HG02840 (cell line): ENCODE data around the gene PPP4R4.

ENCODE experiments used
- ATAC-seq: cut with Tn5 transposase; IDR thresholded peaks from one replicate; pipeline ENCODE4 v1.9.1; 2021; ENCODE audit warnings: mild to moderate bottlenecking, moderate library complexity, moderate number of reproducible peaks; ENCODE audit not compliant: unreplicated experiment, low FRiP score

Gene PPP4R4

DNA sequence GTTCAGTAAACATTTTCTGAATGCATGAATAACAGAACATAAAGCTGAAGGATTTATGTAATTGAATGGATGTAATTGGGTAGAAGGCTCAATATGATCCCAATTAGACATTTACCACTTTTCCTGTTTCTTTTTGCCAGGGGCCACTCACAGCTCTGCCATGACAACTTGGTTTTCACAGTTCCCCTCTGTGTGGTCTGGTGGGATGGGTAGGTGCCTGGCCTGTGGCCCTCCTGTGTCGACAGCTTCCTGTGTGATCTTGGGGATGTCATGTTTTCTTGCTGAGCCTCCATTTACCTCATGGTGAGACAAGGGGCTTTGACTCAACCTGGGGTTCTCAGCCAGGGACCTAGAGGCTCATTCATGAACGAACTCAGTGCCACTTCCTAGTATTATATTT, 131.5 kb downstream of the PPP4R4 start:
- no peak for ATAC-seq

- ATAC-seq, result no peak
Observed at GRCh38 chr14:94306047-94306978, 132.2 kb downstream of the PPP4R4 start.

DNA sequence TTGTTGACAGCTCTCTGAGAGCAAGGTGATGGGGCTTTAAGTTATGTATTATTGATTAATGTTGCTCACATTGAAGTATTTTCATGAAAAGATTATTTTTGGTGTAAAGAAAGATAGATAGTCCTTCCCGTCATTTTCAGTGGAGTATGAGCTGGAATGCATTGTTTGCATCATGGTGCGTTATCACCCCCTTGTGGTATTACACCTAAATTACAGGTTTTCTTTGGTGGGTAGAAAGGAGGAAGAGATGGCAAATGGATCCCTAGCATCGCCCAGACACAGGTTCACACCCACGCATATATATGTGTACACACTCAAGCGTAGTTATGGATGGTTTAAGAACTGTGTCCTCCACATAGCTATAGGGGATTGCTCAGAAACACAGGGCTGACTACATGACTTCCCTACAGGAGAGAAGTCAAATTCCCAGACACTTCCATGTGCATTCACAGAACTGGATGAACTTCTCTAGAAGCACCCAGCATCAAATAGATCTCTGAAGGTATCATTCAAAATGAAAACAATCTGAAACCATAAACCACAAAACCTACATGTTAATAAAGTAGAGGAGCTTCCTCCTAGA, 133.4 kb downstream of the PPP4R4 start:
- ATAC-seq, result no peak

DNA sequence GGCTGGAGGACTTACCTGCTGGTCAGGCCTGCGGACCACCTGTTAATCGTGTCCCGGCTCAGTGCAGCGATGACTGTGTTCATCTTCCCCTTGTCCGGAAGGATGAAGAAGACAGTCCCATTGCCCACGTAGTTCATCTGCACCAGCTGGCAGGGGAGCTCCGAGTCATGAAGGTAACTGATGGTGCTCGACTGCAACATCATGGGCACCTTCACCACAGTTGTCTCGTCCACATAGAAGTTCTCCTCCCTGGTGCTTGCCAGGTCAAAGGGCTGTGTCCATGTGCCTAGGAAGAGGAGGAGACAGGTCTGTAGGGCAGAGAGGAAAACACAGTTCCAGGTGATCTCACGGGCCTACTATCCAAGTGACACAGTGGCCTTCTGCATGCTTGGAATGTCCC, 135.6 kb downstream of the PPP4R4 start:
- no peak for ATAC-seq

DNA sequence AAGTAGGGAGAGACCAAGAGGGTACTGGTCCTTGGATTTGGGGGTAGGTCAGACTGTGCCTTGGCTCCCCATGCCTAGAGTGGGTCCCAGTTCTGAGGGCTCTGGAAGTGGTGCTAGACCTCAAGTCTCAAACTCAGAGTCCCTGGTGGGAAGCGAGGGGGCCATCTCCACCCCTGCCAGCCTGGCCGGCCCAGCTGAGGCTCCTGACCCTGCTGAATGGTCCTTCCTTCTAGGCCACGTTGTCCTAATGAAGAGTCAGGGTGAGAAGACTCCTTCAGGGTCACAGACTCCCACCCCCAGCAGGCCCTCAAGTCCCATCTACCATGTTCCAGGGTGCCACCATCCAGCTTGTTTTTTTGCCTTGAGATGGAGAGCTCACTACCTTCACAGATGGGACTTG, 136.1 kb downstream of the PPP4R4 start:
- no peak for ATAC-seq

- no peak for ATAC-seq
Observed at GRCh38 chr14:94312481-94313246, 138.5 kb downstream of the PPP4R4 start.

DNA sequence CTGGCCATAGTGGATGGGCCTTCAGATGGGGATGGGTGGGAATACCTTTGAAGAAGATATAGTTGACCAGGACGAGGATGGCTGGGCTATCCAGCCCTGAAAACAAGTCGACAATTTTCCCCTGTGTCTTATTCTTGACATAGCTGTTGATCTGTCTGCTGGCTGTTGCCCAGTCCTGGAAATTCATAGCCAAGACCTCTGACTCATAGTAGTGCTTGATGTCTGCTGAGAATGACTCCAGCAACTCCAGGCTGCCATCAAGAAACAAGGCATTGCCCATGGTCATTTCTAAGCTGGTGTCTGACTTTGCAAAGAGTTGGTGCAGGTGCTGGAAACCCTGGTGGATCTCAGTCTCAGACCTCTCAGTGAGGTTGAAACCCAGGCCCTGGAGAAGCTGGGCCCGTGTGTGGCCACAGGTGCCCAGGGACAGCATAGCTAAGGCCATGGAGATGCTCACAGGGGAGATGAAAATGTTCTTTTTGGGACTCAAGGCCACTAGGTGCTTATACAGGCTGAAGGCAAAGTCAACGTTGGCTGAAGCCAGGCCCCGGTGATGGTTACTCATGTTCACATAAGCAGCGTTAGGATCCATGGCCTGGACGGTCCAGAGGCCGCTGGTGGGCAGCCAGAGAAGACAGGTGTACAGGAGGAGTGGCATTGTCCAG, 140.0 kb downstream of the PPP4R4 start:
- ATAC-seq, result no peak

GRCh38 chr14:94314890-94315289, 140.8 kb downstream of the PPP4R4 start:
- ATAC-seq, result no peak

DNA sequence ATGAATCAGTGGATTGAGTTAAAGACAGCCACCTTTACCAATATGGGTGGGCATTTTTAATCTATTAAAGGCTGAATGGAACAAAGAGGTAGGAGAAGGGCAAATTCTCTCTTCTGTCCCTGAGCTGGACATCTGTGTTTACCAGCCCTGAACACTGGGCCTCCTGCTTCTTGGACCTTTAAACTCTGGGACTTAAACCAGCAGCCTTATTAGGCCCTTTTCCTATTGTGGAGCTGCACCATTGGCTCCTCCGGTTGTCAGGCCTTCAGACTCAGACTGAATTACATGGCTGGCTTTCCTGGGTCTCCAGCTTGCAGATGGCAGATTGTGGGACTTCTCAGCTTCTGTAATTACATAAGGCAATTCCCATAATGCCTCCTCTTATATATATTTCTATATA, 142.6 kb downstream of the PPP4R4 start:
- ATAC-seq, result no peak

GRCh38 chr14:94317259-94317658, 143.1 kb downstream of the PPP4R4 start:
- no peak for ATAC-seq

DNA sequence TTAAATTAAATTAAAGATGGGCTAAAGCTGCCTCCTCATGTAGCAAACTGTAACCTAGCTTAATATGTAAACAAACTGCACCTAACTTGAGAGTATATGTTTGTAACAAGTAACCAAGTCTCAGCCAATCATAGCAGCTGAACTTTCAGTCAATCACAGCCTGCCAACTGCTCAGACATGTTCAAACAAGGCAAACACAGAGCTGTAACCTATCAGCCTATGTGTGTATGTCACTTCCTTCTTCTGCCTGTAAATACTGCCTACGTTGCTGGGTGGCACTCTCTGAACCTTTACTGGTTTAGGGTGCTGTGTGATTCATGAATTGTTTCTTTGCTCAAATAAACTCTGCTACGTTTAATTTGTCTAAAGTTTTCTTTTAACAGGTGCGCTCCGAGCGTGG, 146.1 kb downstream of the PPP4R4 start:
- ATAC-seq, result no peak

GRCh38 chr14:94321421-94322271, 147.5 kb downstream of the PPP4R4 start:
- ATAC-seq, result no peak

GRCh38 chr14:94322648-94323570, 148.8 kb downstream of the PPP4R4 start, which contains the start of gene SERPINA6:
TSS of gene SERPINA6 (minus strand) at chr14:94323336. CDS start at chr14:94314648, 8,688 bp downstream.
- no peak for ATAC-seq

DNA sequence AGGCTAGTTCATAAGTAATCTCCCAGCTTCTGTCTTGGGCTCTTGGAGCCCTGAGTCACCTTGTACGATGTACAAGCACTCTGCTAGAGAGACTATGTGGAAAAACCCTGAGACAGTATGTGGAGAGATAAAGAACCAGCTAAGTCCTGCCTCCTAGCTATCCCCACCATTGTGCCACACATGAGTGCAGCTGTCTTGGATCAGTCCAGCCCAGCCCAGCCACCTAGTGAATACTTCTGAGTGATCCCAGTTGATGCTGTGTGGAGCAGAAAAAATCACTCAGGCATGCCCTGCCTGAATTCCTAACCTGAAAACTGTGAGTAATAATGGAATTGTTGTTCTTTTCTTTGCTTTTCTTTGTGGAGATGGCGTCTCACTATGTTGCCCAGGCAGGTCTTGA, 154.1 kb downstream of the PPP4R4 start:
- no peak for ATAC-seq
